HG03159 (cell line): ENCODE results near the gene MKLN1.
"Not testable (repeated sequence)": the region's sequence is repeated elsewhere in the genome, so short reads cannot be mapped to it uniquely, and the experiment has no call there.

Source experiments
- ATAC-seq: cut with Tn5 transposase; IDR thresholded peaks from one replicate; pipeline ENCODE4 v1.9.1; 2021; ENCODE audit warnings: mild to moderate bottlenecking, moderate library complexity; ENCODE audit not compliant: unreplicated experiment

Gene MKLN1

DNA sequence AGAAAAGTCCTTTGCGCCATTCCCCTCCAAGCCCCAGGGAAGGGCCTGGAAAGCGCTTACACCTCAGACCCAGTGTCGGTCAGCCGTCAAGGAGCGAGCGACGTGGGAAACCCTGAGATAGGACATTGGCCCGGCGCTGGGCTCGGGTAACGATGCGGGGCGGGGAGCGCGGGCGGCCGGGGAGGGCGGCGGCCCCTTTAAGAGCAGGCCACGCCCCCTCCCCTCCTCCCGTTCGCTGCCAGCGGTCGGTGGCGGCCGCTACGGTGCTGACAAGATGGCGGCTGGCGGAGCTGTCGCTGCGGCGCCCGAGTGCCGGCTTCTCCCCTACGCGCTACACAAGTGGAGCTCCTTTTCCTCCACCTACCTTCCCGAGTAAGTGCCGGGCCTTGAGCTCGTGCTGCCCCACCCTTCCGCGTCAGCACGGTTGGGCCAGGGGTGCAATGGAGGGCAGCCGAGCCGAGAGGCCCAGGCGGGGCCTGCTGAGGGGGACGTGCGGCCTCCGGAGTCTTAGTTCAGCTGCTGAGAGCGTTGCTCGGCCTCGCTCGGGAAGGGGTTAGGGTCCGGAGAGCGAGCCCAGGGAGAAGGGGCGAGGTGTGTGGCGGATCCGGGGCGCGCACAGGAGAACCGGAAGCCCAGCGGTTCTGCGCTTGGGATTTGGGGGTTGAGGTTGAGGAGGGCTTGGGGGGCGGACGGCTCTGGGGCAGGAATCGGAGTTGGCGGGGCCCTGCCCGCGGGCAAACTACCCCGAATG lies at the start of gene MKLN1:
TSS of gene MKLN1 (plus strand) at position 251 of the 751 bp plus-strand sequence. CDS start at position 275, 24 bp downstream.
- ATAC-seq, result peak; percentile 90

GRCh38 chr7:131279044-131279443 lies 48.6 kb upstream of the MKLN1 start:
- ATAC-seq, result no peak

DNA sequence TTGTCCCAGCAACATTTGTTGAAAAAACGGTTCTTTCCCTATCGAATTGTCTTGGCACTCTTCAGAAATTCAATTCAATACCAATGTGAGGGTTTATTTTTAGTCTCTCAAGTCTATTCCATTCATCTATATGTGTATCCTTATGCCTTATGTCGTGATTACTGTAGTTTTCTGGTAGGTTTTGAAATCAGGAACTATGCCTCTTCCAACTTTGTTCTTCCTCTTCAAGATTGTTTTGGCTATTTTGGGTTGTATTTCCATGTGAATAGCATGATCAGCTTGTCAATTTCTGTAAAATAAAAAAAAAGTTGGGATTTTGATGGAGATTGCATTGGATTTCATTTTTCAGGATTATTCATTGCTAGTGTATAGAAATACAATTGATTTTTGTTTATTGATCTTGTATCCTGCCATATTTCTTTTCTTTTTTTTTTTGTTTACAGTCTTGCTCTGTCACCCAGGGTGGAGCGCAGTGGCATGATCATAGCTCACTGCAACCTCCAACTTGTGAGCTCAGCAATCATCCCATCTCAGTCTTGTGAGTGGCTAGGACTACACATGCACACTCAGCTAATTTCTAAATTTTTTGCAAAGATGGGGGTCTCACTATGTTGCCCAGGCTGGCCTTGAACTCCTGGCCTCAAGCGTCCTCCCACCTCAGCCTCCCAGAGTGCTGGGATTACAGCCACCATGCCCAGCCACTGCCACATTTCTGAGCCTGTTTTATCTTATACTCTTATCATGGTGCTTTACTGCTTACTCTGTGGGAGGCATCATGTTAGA lies 46.2 kb upstream of the MKLN1 start:
- ATAC-seq, result no peak

GRCh38 chr7:131284702-131285419 lies 42.8 kb upstream of the MKLN1 start:
- no peak for ATAC-seq

- no peak for ATAC-seq
Measured at GRCh38 chr7:131285556-131285955, 42.1 kb upstream of the MKLN1 start.

DNA sequence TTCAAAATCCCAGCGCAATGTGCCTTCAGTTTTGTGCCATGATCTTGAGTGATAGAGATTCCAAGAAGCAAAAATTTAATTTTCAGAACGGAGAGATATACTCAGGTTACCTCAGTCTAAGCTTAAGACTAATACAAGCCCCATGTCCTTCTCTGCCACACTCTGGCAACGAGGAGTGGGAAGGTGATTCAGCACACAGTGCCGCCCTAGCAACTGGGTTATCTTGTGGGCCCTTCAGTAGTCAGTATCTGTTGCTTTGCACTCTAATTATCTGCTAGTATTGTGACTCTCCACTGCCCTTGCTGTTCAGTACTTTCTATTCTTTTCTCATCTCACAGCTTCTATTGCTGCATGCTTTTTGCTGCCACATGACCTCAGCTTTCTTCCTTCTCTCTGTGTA lies 39.2 kb upstream of the MKLN1 start:
- ATAC-seq, result no peak

GRCh38 chr7:131289051-131289450 lies 38.6 kb upstream of the MKLN1 start:
- no peak for ATAC-seq

GRCh38 chr7:131292141-131292905 lies 35.4 kb upstream of the MKLN1 start:
- ATAC-seq, result no peak

- ATAC-seq, result no peak
Measured at GRCh38 chr7:131293018-131293417, 34.7 kb upstream of the MKLN1 start.

DNA sequence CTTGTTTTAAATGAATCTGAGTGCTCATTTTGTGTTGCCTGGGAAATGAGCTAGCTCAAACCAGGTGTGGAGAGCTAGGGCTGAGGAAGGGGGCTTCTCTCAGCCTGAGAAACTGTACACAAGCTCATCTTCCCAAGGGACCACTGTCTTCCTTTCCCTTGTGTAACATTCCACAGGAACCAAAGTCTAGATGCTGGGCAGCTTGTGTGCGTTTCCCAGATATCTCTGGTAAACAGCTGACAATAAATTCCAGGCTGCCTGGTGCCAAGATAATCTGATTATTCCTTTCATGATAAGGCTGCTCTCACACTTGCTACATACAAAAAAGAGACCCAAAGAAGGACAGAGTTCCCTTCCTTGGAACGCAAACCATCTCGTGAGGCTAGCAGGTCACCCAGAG lies 33.1 kb upstream of the MKLN1 start:
- ATAC-seq, result no peak

DNA sequence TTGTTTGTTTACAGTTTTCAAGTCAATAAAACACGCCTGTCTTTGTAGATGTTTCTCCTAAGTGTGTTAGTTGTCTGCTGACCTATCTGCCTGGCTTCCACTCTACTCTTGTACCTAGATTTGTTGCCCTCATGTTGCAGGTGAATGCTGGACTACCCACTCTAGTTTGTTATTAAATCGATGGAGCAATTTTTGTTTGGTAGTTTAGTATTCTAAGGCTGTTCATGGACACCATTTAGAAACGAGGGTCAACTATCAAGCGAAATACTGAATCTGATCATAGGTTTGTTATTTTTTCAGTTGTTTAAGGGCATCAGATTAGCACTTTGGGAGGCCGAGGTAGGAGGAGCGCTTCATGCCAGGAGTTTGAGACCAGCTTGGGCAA lies 29.1 kb upstream of the MKLN1 start:
- ATAC-seq, result no peak

GRCh38 chr7:131299074-131299473 lies 28.6 kb upstream of the MKLN1 start:
- ATAC-seq, result no peak

- no peak for ATAC-seq
Measured at GRCh38 chr7:131300078-131300477, 27.6 kb upstream of the MKLN1 start.

DNA sequence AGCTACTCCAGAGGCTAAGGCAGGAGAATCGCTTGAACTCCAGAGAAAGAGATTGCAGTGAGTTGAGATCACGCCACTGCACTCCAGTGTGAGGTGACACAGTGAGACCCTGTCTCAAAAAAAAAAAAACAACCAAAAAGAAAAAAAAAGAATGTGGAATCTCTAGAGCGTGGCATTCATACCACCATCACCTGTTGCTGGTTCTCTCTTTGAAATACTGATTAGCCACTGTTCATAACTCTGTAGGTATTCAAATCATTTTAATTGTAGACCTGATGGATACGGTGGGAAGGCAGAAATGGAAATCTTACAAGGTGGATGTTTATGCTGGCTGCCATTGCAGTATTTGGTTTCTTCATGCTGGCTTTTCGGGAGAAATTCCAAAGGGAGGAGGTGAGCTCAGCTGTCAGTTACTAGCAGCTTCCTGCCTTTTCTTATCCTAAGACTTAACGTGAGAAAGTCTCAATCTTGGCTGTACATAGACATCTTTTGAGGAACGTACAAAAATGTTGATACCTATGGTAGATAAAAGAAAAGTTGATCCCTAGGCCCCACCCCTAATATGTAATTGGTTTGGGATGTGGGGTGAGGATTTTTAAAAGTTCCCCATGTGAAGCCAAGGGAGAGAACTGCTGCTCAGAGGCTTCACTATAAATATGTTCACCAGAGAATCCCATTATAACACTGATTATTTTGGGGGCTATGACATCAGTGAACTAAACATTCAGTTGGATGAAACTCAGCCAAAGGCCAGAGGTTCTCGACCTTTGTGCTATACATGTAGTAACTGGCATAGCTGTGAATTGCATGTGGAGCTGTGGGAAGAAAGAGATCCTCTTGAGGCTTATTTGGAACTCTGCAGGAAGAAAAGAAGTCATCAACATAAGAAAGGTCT lies 26.9 kb upstream of the MKLN1 start:
- ATAC-seq, result no peak

DNA sequence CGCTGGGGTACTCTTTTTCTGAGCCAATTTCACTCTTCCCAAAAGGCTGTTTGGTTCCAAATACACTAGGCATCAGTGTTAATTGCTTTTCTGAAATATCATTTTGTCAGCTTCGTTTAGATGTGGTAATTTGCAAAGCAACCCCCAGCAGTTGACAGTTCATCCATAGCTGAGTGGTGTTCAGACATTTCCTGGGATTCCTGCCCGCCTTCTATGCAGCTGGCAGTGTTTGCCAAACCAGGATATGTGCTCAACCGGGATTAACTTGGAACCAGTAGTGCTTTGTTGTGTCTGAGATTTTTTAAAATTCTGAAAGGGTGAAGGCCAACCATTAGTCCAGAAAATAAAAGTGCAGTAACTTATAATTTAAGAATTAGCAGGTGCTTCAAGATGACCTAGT lies 25.2 kb upstream of the MKLN1 start:
- ATAC-seq, result no peak

DNA sequence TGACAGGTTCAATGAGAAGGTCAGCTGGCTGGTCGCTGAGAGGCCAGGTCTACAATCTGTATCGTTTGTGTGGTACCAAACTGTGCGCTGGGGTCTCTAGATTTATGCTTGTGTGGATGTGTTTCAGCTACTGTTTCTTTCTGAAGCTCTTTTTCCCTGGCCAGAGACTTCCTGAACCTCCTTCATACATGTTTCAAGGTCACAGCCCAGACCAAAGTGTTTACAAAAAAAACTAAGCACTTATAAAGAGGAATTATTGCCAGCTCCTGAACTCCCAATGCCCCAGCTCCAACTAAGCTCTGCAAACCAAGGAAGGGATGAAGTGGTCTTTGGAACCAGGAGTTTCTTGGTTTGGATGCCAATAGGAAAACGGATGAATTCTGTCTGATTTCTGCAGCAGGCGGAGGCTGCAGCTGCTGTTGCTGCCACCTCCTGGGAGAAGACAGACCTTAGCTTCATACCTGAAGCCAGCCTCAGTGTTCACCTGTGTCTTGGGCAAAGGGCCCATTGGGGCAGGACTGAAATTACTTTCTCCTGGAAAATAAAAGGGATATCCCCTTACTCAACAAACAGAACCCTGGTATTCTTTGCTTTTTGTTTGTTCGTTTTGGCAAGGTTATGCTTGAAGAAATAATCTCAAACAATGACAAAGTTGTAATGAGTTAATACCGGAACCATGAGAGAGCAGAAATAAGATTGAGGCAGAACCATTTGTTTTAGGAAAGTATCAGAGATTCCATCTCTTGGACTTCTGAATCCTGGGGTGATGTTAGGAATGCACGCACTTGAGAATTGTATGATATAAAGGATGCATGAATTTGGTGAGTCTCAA lies 24.6 kb upstream of the MKLN1 start:
- no peak for ATAC-seq

- no peak for ATAC-seq
Measured at GRCh38 chr7:131305152-131305551, 22.5 kb upstream of the MKLN1 start.

GRCh38 chr7:131306041-131306440 lies 21.6 kb upstream of the MKLN1 start:
- not testable (repeated sequence) for ATAC-seq

DNA sequence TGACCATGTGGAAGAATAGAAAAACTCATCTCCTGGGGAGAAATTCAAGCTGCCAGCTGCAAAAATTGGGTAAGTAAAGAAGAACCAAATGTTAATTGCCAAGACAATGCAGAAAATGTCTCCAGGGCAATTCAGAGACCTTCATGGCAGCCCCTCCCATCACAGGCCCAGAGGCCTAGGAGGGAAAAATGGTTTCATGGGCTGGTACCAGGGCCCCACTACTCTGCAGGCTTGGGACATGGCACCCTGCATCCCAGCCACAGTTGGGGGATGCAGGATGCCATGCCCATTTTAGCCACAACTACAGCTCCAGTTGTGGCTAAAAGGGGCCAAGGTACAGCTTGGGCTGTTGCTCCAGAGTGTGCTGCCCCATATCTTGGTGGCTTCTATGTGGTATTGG lies 20.9 kb upstream of the MKLN1 start:
- no peak for ATAC-seq
